HepG2 (cell line): ENCODE measurements around the gene SERPINB1. TPM values are rescaled to one million over a fixed set of nuclear protein-coding genes. Genes with fewer than 3 reads are reported as not detected.
A peak's percentile ranks its signal among the peaks of the same experiment; 100 is the strongest.

Experiments
- ATAC-seq: fragments of 200-7000 bp; cut with Tn5 transposase; 3 replicates; pipeline ENCODE4 v1.9.1; 2020; ENCODE audit warnings: mild to moderate bottlenecking, moderate library complexity
- BruUV-seq: library from RNA; stranded (reverse); fragments of 400-500 nt; replicated peaks from 2 replicates; lab custom pipeline; 2021; lab: Mats Ljungman, UMichigan
- CTCF ChIA-PET: fragments of 300-600 bp; formaldehyde crosslinking; extraction: SDS; loops from one replicate; lab custom pipeline; 2021; ENCODE audit warnings: low total read pairs, inconsistent platforms, low intra/inter-chr PET ratio; lab: Yijun Ruan, JAX
- POLR2A ChIA-PET: fragments of 350-600 bp; sonication (Branson Sonifier 250); formaldehyde crosslinking; loops from one replicate; lab custom pipeline; 2020; ENCODE audit warnings: antibody characterized with exemption, inconsistent platforms; lab: Yijun Ruan, JAX
- DNase-seq: peaks from one replicate; pipeline ENCODE4 v3.0.0-alpha.2; 2015; ENCODE audit warnings: low spot score
- FAIRE-seq: peaks from 3 replicates; lab custom pipeline; 2011; peaks lifted over from hg19 to GRCh38; lab: Jason Lieb, UNC
- H2AFZ ChIP-seq: one replicate; pipeline ENCODE4 v1.6.1; 2011; ENCODE audit warnings: low read length, inconsistent platforms
- H3K27ac ChIP-seq: fragments of 300-600 bp; 3 replicates; pipeline ENCODE4 v1.8.0; 2011; ENCODE audit warnings: mixed run types, mild to moderate bottlenecking, mixed read lengths, low read length, inconsistent platforms; ENCODE audit not compliant: insufficient read depth; ENCODE audit errors: extremely low read length
- H3K27me3 ChIP-seq, 2 experiments: fragments of 200-600 bp in 1 of 2; 2 replicates in 1 of 2; 3 replicates in 1 of 2; pipeline versions ENCODE4 v1.6.0 to v1.8.0; 2011; ENCODE audit warnings: low read length in 2 of 2, mild to moderate bottlenecking in 2 of 2, moderate library complexity in 2 of 2, inconsistent platforms in 1 of 2; ENCODE audit not compliant: insufficient read depth in 2 of 2, control insufficient read depth in 1 of 2
- H3K36me3 ChIP-seq, 2 experiments: fragments of 200-600 bp in 1 of 2; replicated peaks in 1 of 2; 2 replicates in 1 of 2; 3 replicates in 1 of 2; pipeline versions ENCODE4 v1.5.1 to v1.8.0; 2011; ENCODE audit warnings: low read length in 2 of 2, inconsistent platforms in 1 of 2; ENCODE audit not compliant: insufficient read depth in 2 of 2, control insufficient read depth in 1 of 2
- H3K4me1 ChIP-seq: 2 replicates; pipeline ENCODE4 v1.5.1; 2012; ENCODE audit warnings: low read length, inconsistent platforms; ENCODE audit not compliant: insufficient read depth
- H3K4me2 ChIP-seq: 2 replicates; pipeline ENCODE4 v1.6.0; 2011; ENCODE audit warnings: low read depth, low read length, inconsistent platforms
- H3K4me3 ChIP-seq, 3 experiments: fragments of 200-600 bp in 1 of 3; sonication (generic), shearing (Covaris generic) in 1 of 3; replicated peaks in 1 of 3; 2 replicates each; pipeline ENCODE4 v1.5.1; 2011 to 2016; ENCODE audit warnings: low read length in 3 of 3, inconsistent platforms in 2 of 3, low read depth in 2 of 3, mild to moderate bottlenecking in 2 of 3, control low read depth in 1 of 3, mixed read lengths in 1 of 3; ENCODE audit not compliant: insufficient read depth in 1 of 3
- H3K79me2 ChIP-seq: one replicate; pipeline ENCODE4 v1.6.1; 2011; ENCODE audit warnings: low read length, inconsistent platforms; ENCODE audit not compliant: insufficient read depth
- H3K9ac ChIP-seq: 2 replicates; pipeline ENCODE4 v1.6.0; 2011; ENCODE audit warnings: mild to moderate bottlenecking, low read depth, low read length, inconsistent platforms; ENCODE audit not compliant: insufficient read depth
- H3K9me3 ChIP-seq: 2 replicates; pipeline ENCODE4 v1.5.1; 2012; ENCODE audit warnings: mild to moderate bottlenecking, low read length
- H4K20me1 ChIP-seq: 2 replicates; pipeline ENCODE4 v1.6.0; 2011; ENCODE audit warnings: inconsistent platforms, mild to moderate bottlenecking, low read length, moderate library complexity; ENCODE audit not compliant: insufficient read depth
- DR1 ChIP-seq: sonication (generic); formaldehyde crosslinking; IDR thresholded peaks from 2 replicates; pipeline ENCODE4 v1.8.0; 2021; ENCODE audit warnings: mild to moderate bottlenecking, missing genetic modification reagents, inconsistent platforms
- FOXO4 ChIP-seq: sonication (generic); formaldehyde crosslinking; conservative IDR thresholded peaks from 2 replicates; pipeline ENCODE4 v1.8.1; 2023; ENCODE audit warnings: missing genetic modification reagents
- TCF12 ChIP-seq, 2 experiments: fragments of 450-650 bp in 1 of 2; sonication (generic) in 1 of 2; formaldehyde crosslinking in 1 of 2; IDR thresholded peaks; 2 replicates each; pipeline versions ENCODE4 v1.6.1 to v1.8.0; 2017 to 2022; ENCODE audit warnings: antibody characterized with exemption in 1 of 2, mild to moderate bottlenecking in 1 of 2, missing genetic modification reagents in 1 of 2, moderate library complexity in 1 of 2
- TEAD2 ChIP-seq: sonication (generic); formaldehyde crosslinking; IDR thresholded peaks from 2 replicates; pipeline ENCODE4 v1.9.0; 2021; ENCODE audit warnings: missing genetic modification reagents
- ZFP36 ChIP-seq: fragments of 150-350 bp; IDR thresholded peaks from 2 replicates; pipeline ENCODE4 v1.6.1; 2018; ENCODE audit warnings: borderline replicate concordance, low read length, low read depth; ENCODE audit not compliant: partially characterized antibody
- ZNF510 ChIP-seq: sonication (generic); formaldehyde crosslinking; IDR thresholded peaks from 2 replicates; pipeline ENCODE4 v1.4.0; 2020; ENCODE audit warnings: low read depth, mild to moderate bottlenecking, missing genetic modification reagents
- WGBS: methylation state at CpG from one replicate; pipeline ENCODE4 v1.1.6; 2017; ENCODE audit warnings: low lambda C conversion rate; 5-methylcytosine and 5-hydroxymethylcytosine counted together
- in situ Hi-C: cut with HindIII; loops from 2 replicates; pipeline ENCODE4 v1.10.0; 2017; ENCODE audit warnings: low pct_unique_long_range_greater_than_20kb; ENCODE audit not compliant: extremely low pct_ligation_motif_present
- intact Hi-C: fragments of 100-400 bp; cut with micrococcal nuclease; formaldehyde crosslinking; loops from one replicate; pipeline ENCODE4 v1.10.0; 2022; ENCODE audit not compliant: unreplicated experiment
- polyA plus RNA-seq, 8 experiments: library from polyadenylated mRNA; depleted of rRNA in 3 of 8; stranded (reverse) in 7 of 8; unstranded in 1 of 8; fragments of >200 nt; fragmentation: Illumina TruSeq in 4 of 8; extraction: Trizol in 4 of 8; gene quantifications; 2 replicates each; pipeline versions ENCODE4 v1.2.1 to v1.2.3, GENCODE V29; 2011 to 2016; ENCODE audit warnings: low read depth in 4 of 8, missing spikeins in 1 of 8, mixed read lengths in 1 of 8; ENCODE audit not compliant: insufficient read depth in 1 of 8
- total RNA-seq, 5 experiments: library from RNA; depleted of rRNA; stranded (reverse); fragments of >200 nt; fragmentation: Illumina TruSeq; extraction: Trizol; gene quantifications; 2 replicates each; pipeline ENCODE4 v1.2.3, GENCODE V29; 2016; ENCODE audit warnings: low read depth in 1 of 5

SERPINB1 gene
- total and polyA plus RNA-seq, 2 of the 13 experiments (the other 11 are each of a cell fraction or from before 2014, with no cell fraction given) = 41.4 to 60.5 TPM

DNA sequence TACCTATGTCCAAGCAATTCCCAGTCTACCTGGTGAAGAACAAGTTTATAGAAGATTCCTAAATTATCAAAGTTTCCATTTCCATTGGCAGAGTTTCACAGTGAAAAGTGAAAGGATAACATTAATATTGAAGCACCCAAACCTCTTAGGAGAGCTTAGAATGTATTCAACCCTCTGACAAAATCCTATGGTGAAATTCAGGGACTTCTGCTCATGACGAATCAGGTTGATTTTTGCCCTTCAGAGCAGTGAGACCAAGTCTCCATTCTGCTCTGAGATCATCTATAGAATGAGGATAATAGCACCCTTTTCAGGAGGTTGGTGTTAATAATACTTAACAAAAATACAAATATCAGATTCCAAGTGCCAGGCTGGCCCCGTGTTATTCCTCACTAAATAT lies 15.5 kb downstream of the SERPINB1 start:
- no peak overlapping the region for H3K27ac ChIP-seq

GRCh38 chr6:2823104-2823850 lies 18.4 kb downstream of the SERPINB1 start:
- H3K27me3 ChIP-seq = no peaks in the 10 kb centered on the region
- CTCF ChIA-PET = no interaction called here
- H3K4me3 ChIP-seq = no peak overlapping the region
- H2AFZ ChIP-seq = no peak overlapping the region
- no peaks in the 10 kb centered on the region for H4K20me1 ChIP-seq
- intact Hi-C loops (no loop called here), in situ Hi-C loops (no loop called here)
- H3K9ac ChIP-seq = no peak overlapping the region
- no peaks in the 10 kb centered on the region for H3K79me2 ChIP-seq
- H3K9me3 ChIP-seq = no peaks in the 10 kb centered on the region
- DNase-seq = no peak
- no peak overlapping the region for H3K4me2 ChIP-seq
- ATAC-seq = no peak
- H3K27ac ChIP-seq = no peak overlapping the region
- 92% methylated on average over 7 of the region's 7 CpGs for WGBS
- H3K4me1 ChIP-seq = peaks cover 30% of the 10 kb centered on the region
- TF ChIP-seq TCF12 (IDR thresholded peaks at IDR 0.05) (no peak), TCF12 (CRISPR knock-in tag; IDR thresholded peaks at IDR 0.05) (no peak), ZFP36 (no peak)
- no TSS peak for BruUV-seq
- no peaks in the 10 kb centered on the region for H3K36me3 ChIP-seq
- FAIRE-seq = no peak
- POLR2A ChIA-PET = interaction anchor here (1.1 kb wide), 1 partner anchor 18 kb away, joined by 5 read pairs; the partner anchor contains the start of gene SERPINB1

More for the DNA sequence above, 15.5 kb downstream of the SERPINB1 start:
- Histone ChIP-seq H2AFZ (no peak overlapping the region), H3K4me3 (no peak overlapping the region), H3K27me3 (no peaks in the 10 kb centered on the region), H3K4me2 (no peak overlapping the region), H3K36me3 (no peaks in the 10 kb centered on the region), H3K79me2 (no peaks in the 10 kb centered on the region), H4K20me1 (no peaks in the 10 kb centered on the region), H3K4me1 (peaks cover 15% of the 10 kb centered on the region), H3K9me3 (no peaks in the 10 kb centered on the region), H3K9ac (no peak overlapping the region)
- in situ Hi-C loops (no loop called here), intact Hi-C loops (no loop called here)
- ChIA-PET CTCF (no interaction called here), POLR2A (interaction anchor here (1.2 to 2.4 kb wide), 2 partner anchors 8 to 15 kb away, joined by 4 to 12 read pairs; partner anchors contain the start of gene SERPINB1)
- no peak for TF ChIP-seq ZNF510 (CRISPR knock-in tag)
- TF ChIP-seq DR1 (CRISPR knock-in tag) = no peak
- no peak for TF ChIP-seq TEAD2 (CRISPR knock-in tag)
- 0 out of 2 replicates have a peak, but pooled peaks have one; percentile 26 for TF ChIP-seq FOXO4
- BruUV-seq = no TSS peak
- DNase-seq = no peak
- ATAC-seq = no peak
- 50% methylated on average over 2 of the region's 2 CpGs for WGBS
- FAIRE-seq = no peak
